Left forelimb (tissue), 1 donor: ENCODE results near the gene REM1.
"Not testable (repeated sequence)": the region's sequence is repeated elsewhere in the genome, so short reads cannot be mapped to it uniquely, and the experiment has no call there.

Experiments used
- DNase-seq: peaks from one replicate; pipeline ENCODE4 v3.0.0-alpha.2; 2018; ENCODE audit warnings: low spot score

REM1 gene

GRCh38 chr20:31474758-31475427 is at the start of gene REM1, which contains the start of gene DEFB124:
Gene REM1 (plus strand): TSS chr20:31475288. CDS start chr20:31476446, 1,158 bp downstream.
Gene DEFB124 (minus strand): TSS chr20:31475127. CDS start chr20:31473013, 2,114 bp downstream.
- peak; percentile 74 for DNase-seq

- no peak for DNase-seq
Measured at GRCh38 chr20:31425797-31426196, 49.3 kb upstream of the REM1 start.

- DNase-seq = not testable (repeated sequence)
Measured at GRCh38 chr20:31426891-31427551, 48.1 kb upstream of the REM1 start.

GRCh38 chr20:31427576-31427975 is 47.5 kb upstream of the REM1 start:
- DNase-seq = not testable (repeated sequence)

GRCh38 chr20:31430568-31431115 is 44.4 kb upstream of the REM1 start:
- DNase-seq = no peak

- DNase-seq = no peak
Measured at GRCh38 chr20:31440012-31440659, 35.0 kb upstream of the REM1 start, which contains the start of gene DEFB123. Gene DEFB123 (plus strand): TSS chr20:31440632. CDS start chr20:31440699, 67 bp downstream.

GRCh38 chr20:31446084-31446819 is 28.8 kb upstream of the REM1 start:
- no peak for DNase-seq

- no peak for DNase-seq
Measured at GRCh38 chr20:31449511-31450414, 25.3 kb upstream of the REM1 start.

GRCh38 chr20:31452575-31452974 is 22.5 kb upstream of the REM1 start:
- DNase-seq = no peak

- no peak for DNase-seq
Measured at GRCh38 chr20:31454361-31454760, 20.7 kb upstream of the REM1 start.

- not testable (repeated sequence) for DNase-seq
Measured at GRCh38 chr20:31470946-31471345, 4.1 kb upstream of the REM1 start.

GRCh38 chr20:31472395-31473330 is 2.4 kb upstream of the REM1 start:
- DNase-seq = peak; percentile 64

GRCh38 chr20:31473331-31474096 is 1.6 kb upstream of the REM1 start:
- peak; percentile 30 for DNase-seq

GRCh38 chr20:31474097-31474436 is 1.0 kb upstream of the REM1 start:
- DNase-seq = peak; percentile 34

- DNase-seq = no peak
Measured at GRCh38 chr20:31475472-31476293, 595 bp downstream of the REM1 start.

GRCh38 chr20:31476294-31476585 is 1.2 kb downstream of the REM1 start:
- DNase-seq = no peak

GRCh38 chr20:31476643-31477215 is 1.6 kb downstream of the REM1 start:
- no peak for DNase-seq

- DNase-seq = peak; percentile 75
Measured at GRCh38 chr20:31484001-31484400, 8.9 kb downstream of the REM1 start.
